Neural cell (in vitro differentiated cells): ENCODE data around the gene SPACA4. TPM values are rescaled to one million over a fixed set of nuclear protein-coding genes. Genes with fewer than 3 reads are reported as not detected.

ENCODE experiments used
- H2AFZ ChIP-seq: fragments of 200-600, 300-800 bp; sonication (generic), shearing (Covaris generic); 2 replicates; pipeline ENCODE4 v1.6.0; 2014; ENCODE audit warnings: low read depth, mild to moderate bottlenecking, antibody characterized with exemption, low read length, moderate library complexity
- H3F3A ChIP-seq: fragments of 200-600 bp; shearing (Covaris generic); 2 replicates; pipeline ENCODE4 v1.6.1; 2016; ENCODE audit warnings: mild to moderate bottlenecking, moderate library complexity, mixed read lengths, antibody characterized with exemption, low read length; ENCODE audit not compliant: insufficient read depth, poor library complexity, severe bottlenecking
- H3K27ac ChIP-seq: fragments of 200-600, 300-800 bp; sonication (generic), shearing (Covaris generic); 2 replicates; pipeline ENCODE4 v1.5.1; 2014; ENCODE audit warnings: mild to moderate bottlenecking, low read length, moderate library complexity
- H3K27me3 ChIP-seq: fragments of 300-800, 200-600 bp; sonication (generic), shearing (Covaris generic); 2 replicates; pipeline ENCODE4 v1.6.0; 2014; ENCODE audit warnings: mild to moderate bottlenecking, low read depth, low read length, moderate library complexity; ENCODE audit not compliant: insufficient read depth
- H3K36me3 ChIP-seq: fragments of 300-800, 200-600 bp; sonication (generic), shearing (Covaris generic); 2 replicates; pipeline ENCODE4 v1.5.1; 2014; ENCODE audit warnings: mild to moderate bottlenecking, antibody characterized with exemption, low read length, moderate library complexity; ENCODE audit not compliant: insufficient read depth
- H3K4me2 ChIP-seq: fragments of 300-800, 200-600 bp; sonication (generic), shearing (Covaris generic); 2 replicates; pipeline ENCODE4 v1.6.0; 2014; ENCODE audit warnings: mild to moderate bottlenecking, low read length
- H3K4me3 ChIP-seq: fragments of 300-800, 200-600 bp; sonication (generic), shearing (Covaris generic); 2 replicates; pipeline ENCODE4 v1.5.1; 2014; ENCODE audit warnings: mild to moderate bottlenecking, low read length, moderate library complexity
- H3K79me2 ChIP-seq: fragments of 200-600 bp; shearing (Covaris generic); replicated peaks from 2 replicates; pipeline ENCODE4 v1.6.0; 2014; ENCODE audit warnings: mild to moderate bottlenecking, low read length, moderate library complexity; ENCODE audit not compliant: insufficient read depth
- H3K9ac ChIP-seq: fragments of 300-800, 200-600 bp; sonication (generic), shearing (Covaris generic); 2 replicates; pipeline ENCODE4 v1.6.1; 2016; ENCODE audit warnings: mild to moderate bottlenecking, low read length, mixed read lengths
- H3K9me2 ChIP-seq: fragments of 200-600 bp; shearing (Covaris generic); 2 replicates; pipeline ENCODE4 v1.6.1; 2016; ENCODE audit warnings: mild to moderate bottlenecking, low read length, mixed read lengths; ENCODE audit not compliant: insufficient read depth
- H3K9me3 ChIP-seq: fragments of 200-600, 300-800 bp; sonication (generic), shearing (Covaris generic); 2 replicates; pipeline ENCODE4 v1.6.1; 2016; ENCODE audit warnings: mild to moderate bottlenecking, mixed run types, low read length, moderate library complexity, mixed read lengths
- H4K20me1 ChIP-seq: fragments of 200-600 bp; shearing (Covaris generic); 2 replicates; pipeline ENCODE4 v1.6.1; 2016; ENCODE audit warnings: mild to moderate bottlenecking, mixed run types; ENCODE audit not compliant: insufficient read depth
- CTCF ChIP-seq: fragments of 450-650 bp; IDR thresholded peaks from 2 replicates; pipeline ENCODE4 v1.5.1; 2014; ENCODE audit warnings: antibody characterized with exemption, mild to moderate bottlenecking, moderate library complexity; ENCODE audit not compliant: poor library complexity, severe bottlenecking
- EP300 ChIP-seq: fragments of 450-650 bp; conservative IDR thresholded peaks from 2 replicates; pipeline ENCODE4 v1.6.1; 2014; ENCODE audit warnings: antibody characterized with exemption, mild to moderate bottlenecking, moderate library complexity; ENCODE audit not compliant: poor library complexity, severe bottlenecking
- EZH2 ChIP-seq: fragments of 200-600, 300-800 bp; shearing (Covaris generic), sonication (generic); IDR thresholded peaks from 2 replicates; pipeline ENCODE4 v1.6.1; 2014; ENCODE audit warnings: antibody characterized with exemption, low read length, borderline replicate concordance, mild to moderate bottlenecking; ENCODE audit not compliant: insufficient read depth, poor library complexity, severe bottlenecking
- MXI1 ChIP-seq: fragments of 450-650 bp; conservative IDR thresholded peaks from 2 replicates; pipeline ENCODE4 v1.6.1; 2014; ENCODE audit warnings: antibody characterized with exemption, mild to moderate bottlenecking; ENCODE audit not compliant: poor library complexity, severe bottlenecking
- POLR2AphosphoS5 ChIP-seq: IDR thresholded peaks from 2 replicates; pipeline ENCODE4 v1.6.1; 2012
- RAD21 ChIP-seq: fragments of 450-650 bp; conservative IDR thresholded peaks from 2 replicates; pipeline ENCODE4 v1.6.1; 2014; ENCODE audit warnings: antibody characterized with exemption, mild to moderate bottlenecking, moderate library complexity
- REST ChIP-seq: IDR thresholded peaks from 2 replicates; pipeline ENCODE4 v1.6.1; 2012; ENCODE audit warnings: borderline replicate concordance
- SMC3 ChIP-seq: fragments of 450-650 bp; conservative IDR thresholded peaks from 2 replicates; pipeline ENCODE4 v1.6.1; 2014; ENCODE audit warnings: antibody characterized with exemption, mild to moderate bottlenecking, moderate library complexity; ENCODE audit not compliant: poor library complexity
- TAF1 ChIP-seq: IDR thresholded peaks from 2 replicates; pipeline ENCODE4 v1.6.1; 2012; ENCODE audit warnings: low read depth
- polyA plus RNA-seq: library from polyadenylated mRNA; depleted of rRNA; stranded (reverse); fragments of >200 nt; gene quantifications from 2 replicates; pipeline ENCODE4 v1.2.3, GENCODE V29; 2014

SPACA4 gene
- polyA plus RNA-seq, 1 donor from 2014 or later, result not detected

GRCh38 chr19:48588670-48589401 is 17.7 kb upstream of the SPACA4 start:
- H3K9me2 ChIP-seq, result no peaks in the 10 kb centered on the region
- no peak overlapping the region for H3K27ac ChIP-seq
- H3K79me2 ChIP-seq, result no peaks in the 10 kb centered on the region
- H3K4me3 ChIP-seq, result peak overlapping the region; percentile 46
- H2AFZ ChIP-seq, result peak overlapping the region; percentile 8
- H3F3A ChIP-seq, result no peaks in the 10 kb centered on the region
- no peak overlapping the region for H3K4me2 ChIP-seq
- H3K9ac ChIP-seq, result no peak overlapping the region
- no peaks in the 10 kb centered on the region for H3K9me3 ChIP-seq
- no peaks in the 10 kb centered on the region for H4K20me1 ChIP-seq
- peak; percentile 78 for TF ChIP-seq SMC3
- TF ChIP-seq CTCF, result peak; percentile 80
- peak; percentile 62 for TF ChIP-seq RAD21
- no peak for TF ChIP-seq EP300
- TF ChIP-seq POLR2AphosphoS5, result no peak
- no peak for TF ChIP-seq REST
- no peak for TF ChIP-seq EZH2
- H3K36me3 ChIP-seq, result no peaks in the 10 kb centered on the region
- H3K27me3 ChIP-seq, result peaks cover 4% of the 10 kb centered on the region

GRCh38 chr19:48591021-48591420 is 15.5 kb upstream of the SPACA4 start:
- H4K20me1 ChIP-seq, result no peaks in the 10 kb centered on the region

More at GRCh38 chr19:48591021-48591420, 15.5 kb upstream of the SPACA4 start:
- Histone ChIP-seq H3K79me2 (no peaks in the 10 kb centered on the region), H3K9me2 (no peaks in the 10 kb centered on the region), H3F3A (no peaks in the 10 kb centered on the region), H3K27me3 (peaks cover 4% of the 10 kb centered on the region), H3K9ac (no peak overlapping the region), H3K4me3 (no peak overlapping the region), H3K9me3 (no peaks in the 10 kb centered on the region), H3K27ac (no peak overlapping the region), H3K36me3 (no peaks in the 10 kb centered on the region), H3K4me2 (no peak overlapping the region), H2AFZ (no peak overlapping the region)
- TF ChIP-seq CTCF, result no peak
- no peak for TF ChIP-seq POLR2AphosphoS5
- no peak for TF ChIP-seq RAD21
- TF ChIP-seq MXI1, result no peak
- TF ChIP-seq REST, result no peak
- no peak for TF ChIP-seq EP300
- TF ChIP-seq EZH2, result no peak
- TF ChIP-seq TAF1, result no peak
- TF ChIP-seq SMC3, result no peak
